HG03103 (cell line): Measurements from ENCODE around the gene GALNT14.

Experiments
- ATAC-seq: cut with Tn5 transposase; IDR thresholded peaks from one replicate; pipeline ENCODE4 v1.9.1; 2021; ENCODE audit warnings: low read depth; ENCODE audit not compliant: unreplicated experiment

GALNT14 gene

GRCh38 chr2:31060397-31060796, 77.8 kb downstream of the GALNT14 start:
- ATAC-seq = no peak

GRCh38 chr2:31058096-31059035, 79.9 kb downstream of the GALNT14 start:
- no peak for ATAC-seq

DNA sequence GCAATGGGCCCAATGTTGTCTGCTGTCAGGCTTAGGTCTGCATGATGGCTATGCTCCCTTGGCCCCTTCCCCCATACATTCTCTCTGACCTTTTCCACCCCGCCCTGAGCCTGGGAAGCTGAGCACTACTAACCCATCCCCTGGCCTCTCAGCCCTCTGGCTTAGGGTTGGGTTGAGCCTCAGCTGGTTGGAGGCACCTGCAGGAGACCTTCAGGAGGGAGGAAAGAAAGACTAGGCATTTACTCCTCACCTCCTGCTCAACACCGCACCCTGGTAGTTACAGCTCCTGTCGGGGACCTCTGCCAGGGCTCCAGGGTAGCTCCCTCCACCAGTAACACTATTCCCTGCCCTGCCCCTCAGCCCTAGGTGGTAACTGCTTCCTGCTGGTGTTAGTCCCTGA, 80.5 kb downstream of the GALNT14 start:
- ATAC-seq = no peak

- no peak for ATAC-seq
These were observed 82.3 kb downstream of the GALNT14 start for GRCh38 chr2:31055938-31056337.

DNA sequence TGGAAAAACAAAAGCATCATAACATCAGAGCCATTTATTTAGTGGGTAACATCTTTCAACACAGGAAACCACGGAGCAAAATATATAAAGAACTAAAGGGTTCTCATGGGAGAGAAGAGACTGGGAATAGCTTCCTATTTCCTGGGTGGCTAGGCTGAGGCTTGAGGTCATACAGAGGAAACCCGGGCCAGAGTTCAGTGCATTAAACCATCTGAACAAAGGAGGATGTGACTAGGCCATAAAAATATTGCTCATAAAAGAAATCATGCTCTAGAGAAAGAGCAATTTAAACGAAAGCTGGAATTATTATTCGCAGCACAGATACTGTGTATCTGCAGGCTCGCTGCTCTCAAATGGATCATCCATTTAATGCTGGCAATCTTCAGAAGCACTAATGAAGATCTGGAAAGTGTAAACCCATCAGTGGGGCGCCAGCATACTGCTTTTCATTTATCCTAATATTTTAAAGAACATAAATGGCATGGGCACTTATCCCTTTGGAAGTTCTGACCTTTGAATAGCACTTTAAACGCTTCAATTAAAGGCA, 83.3 kb downstream of the GALNT14 start:
- no peak for ATAC-seq

- ATAC-seq = no peak
These were observed 84.1 kb downstream of the GALNT14 start for GRCh38 chr2:31053929-31054782.

GRCh38 chr2:31052284-31052683, 86.0 kb downstream of the GALNT14 start:
- ATAC-seq = no peak

- ATAC-seq = no peak
These were observed 86.7 kb downstream of the GALNT14 start for GRCh38 chr2:31051258-31052140.

DNA sequence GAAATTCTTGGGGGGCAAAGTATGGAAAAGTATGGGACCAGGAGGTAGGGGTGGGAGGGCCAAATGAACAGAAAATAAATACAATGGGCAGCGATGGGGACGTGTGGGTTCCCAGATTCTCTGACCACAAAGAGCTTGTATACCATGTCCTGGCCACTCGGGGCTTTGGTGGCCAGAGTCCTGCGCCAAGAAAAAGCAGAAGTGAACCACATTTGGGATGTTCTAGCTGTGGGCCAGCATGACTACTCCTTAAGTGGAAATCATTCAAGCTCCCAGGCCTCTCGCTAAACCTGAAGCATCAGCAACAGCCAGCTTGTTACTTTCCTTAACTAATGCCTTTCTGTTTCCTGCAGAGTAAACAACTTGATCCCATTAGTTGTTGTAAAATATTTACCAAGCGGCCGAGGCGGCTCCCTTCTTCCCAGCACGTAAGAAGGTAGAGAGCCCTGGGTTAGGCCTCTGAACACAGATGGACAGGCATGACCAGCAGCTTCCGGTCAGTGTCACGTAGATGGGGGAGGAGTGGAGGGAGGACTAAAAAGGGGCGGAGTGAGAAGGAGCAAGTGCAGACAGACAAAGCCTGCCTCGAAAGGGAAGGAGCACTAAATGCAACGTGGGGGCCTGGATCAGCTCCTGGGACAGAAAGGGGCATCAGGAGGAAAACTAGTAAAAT, 88.2 kb downstream of the GALNT14 start:
- ATAC-seq = no peak

GRCh38 chr2:31049264-31049663, 89.0 kb downstream of the GALNT14 start:
- no peak for ATAC-seq

DNA sequence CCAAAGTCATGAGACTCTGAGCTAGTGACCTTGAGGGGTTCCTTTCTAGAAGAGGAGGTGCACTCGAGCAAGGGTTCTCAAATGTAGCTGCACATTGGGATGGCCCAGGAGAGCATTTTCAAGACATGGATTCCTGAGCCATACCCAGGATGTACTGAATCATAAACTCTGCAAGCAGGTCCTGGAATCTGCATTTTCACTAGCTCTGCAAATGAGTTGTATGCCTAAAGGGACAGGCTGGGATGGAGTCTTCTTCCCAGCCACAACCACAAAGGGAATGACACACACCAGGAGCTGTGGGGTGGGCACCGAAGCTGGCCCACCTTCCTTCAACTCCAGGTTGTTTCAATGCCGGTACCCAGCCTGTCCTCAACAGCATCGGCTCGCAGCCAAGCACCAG, 90.6 kb downstream of the GALNT14 start:
- ATAC-seq = no peak

DNA sequence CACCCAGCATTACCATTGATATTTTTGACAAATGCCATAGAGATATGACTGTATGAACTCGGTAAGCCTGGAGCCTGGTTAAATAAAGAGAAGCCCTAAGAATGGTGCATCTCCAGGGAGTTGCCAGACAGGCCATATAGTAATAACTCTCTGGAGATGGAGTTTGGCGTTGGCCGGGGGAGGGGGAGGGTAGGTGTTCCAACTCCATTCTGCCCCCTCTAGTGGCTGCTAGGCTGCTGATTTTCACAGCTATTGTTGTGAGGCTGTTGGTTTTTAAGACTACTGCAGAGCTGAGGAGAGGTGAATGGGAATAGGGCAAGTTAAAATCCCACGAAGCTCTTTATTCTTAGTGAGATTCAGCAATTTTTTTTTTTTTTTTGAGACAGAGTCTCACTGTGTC, 99.9 kb downstream of the GALNT14 start:
- no peak for ATAC-seq

DNA sequence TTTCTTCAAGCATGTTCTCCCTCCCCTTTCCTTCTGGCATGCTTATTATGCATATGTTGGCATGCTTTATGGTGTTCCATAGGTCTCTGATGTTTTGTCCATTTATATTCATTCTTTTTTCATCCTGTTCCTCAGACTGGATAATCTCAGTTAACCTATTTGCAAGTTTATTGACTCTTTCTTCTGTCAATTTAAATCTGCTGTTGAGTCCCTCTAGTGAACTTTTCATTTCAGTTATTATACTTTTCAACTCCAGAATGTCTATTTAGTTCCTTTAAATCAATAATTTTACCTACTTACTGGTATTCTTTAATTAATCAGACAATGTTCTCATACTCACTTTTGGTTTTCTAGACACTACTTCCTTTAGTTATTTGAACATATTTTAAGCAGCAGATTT, 101.2 kb downstream of the GALNT14 start:
- ATAC-seq = no peak

DNA sequence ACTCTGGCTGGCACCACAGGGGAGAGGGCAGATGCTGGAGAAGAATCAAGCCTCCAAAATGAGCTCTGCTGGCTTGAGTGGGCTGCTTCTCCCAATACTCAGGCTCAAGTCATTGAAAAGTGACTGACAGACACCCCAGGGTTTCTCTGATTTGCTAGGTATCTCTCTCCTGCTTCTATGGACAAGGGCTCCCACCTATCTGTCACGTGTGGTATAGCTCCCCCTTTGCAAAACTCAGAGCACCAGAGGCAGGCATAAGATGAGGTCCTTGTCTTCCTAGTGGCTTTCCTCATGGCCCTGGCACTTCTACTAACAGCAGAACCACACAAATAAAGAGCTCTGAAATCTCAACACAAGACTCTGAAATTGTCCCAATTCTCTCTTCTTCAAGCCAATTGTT, 105.2 kb downstream of the GALNT14 start:
- no peak for ATAC-seq

- no peak for ATAC-seq
These were observed 105.8 kb downstream of the GALNT14 start for GRCh38 chr2:31032475-31032874.

GRCh38 chr2:31031132-31031706, 107.0 kb downstream of the GALNT14 start:
- ATAC-seq = peak; percentile 94

DNA sequence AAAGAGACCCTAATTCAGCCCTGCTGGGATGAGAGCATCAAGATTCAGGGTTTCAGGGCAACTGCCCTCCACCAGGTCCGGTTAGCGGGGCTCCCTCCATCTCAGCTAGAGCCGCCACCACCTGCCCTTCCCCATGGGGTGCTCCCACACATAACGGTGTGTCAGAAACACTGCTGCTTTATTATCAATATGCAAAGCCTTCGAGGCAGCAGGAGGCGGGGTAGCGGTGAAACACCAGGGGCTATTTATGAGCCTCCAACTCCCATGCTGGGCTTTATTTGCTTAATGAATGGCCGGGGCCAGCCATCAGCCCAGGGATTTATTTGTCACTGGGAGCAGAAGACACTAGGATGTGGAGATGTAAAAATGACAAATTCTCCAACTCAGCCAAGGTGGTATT, 109.8 kb downstream of the GALNT14 start:
- ATAC-seq = no peak

- ATAC-seq = no peak
These were observed 110.7 kb downstream of the GALNT14 start for GRCh38 chr2:31027549-31027948.

DNA sequence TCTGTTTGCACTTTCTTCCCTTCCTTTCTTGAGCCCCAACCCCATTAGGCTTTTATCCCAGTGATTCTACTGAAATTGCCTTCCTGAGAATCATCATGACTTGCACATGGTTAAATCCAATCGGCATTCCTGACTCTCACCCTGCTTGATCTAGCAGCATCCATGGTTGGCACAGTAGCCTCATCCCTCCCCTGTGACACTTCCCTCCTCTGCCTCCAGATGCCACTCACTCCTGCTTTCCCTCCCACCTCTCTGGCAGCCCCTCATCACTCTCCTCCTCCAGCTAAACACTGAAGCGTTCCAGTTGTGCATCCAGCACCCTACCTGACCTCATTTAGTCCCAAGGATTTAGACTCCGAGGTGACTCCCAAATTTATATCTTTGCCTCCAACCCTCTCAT, 114.7 kb downstream of the GALNT14 start:
- ATAC-seq = no peak
